OCI-LY7 (cell line): Measurements from ENCODE around the gene APBB2. TPM values are rescaled to one million over a fixed set of nuclear protein-coding genes. Genes with fewer than 3 reads are reported as not detected.

Source experiments
- BruUV-seq: library from RNA; stranded (reverse); fragments of 400-500 nt; replicated peaks from 2 replicates; lab custom pipeline; 2021; lab: Mats Ljungman, UMichigan
- CTCF ChIA-PET: fragments of 300-600 bp; sonication (Branson Sonifier 250); formaldehyde crosslinking; loops from one replicate; lab custom pipeline; 2022; ENCODE audit warnings: antibody characterized with exemption; ENCODE audit not compliant: unreplicated experiment; lab: Charles Lee
- POLR2A ChIA-PET: fragments of 300-600 bp; sonication (Branson Sonifier 250); formaldehyde crosslinking; loops from one replicate; lab custom pipeline; 2022; ENCODE audit warnings: antibody characterized with exemption; lab: Charles Lee
- DNase-seq: peaks from one replicate; pipeline ENCODE4 v3.0.0-alpha.2; 2015; ENCODE audit warnings: low spot score
- H2AFZ ChIP-seq: fragments of 200-600 bp; sonication (generic), shearing (Covaris generic); 2 replicates; pipeline ENCODE4 v1.6.1; 2014; ENCODE audit warnings: mild to moderate bottlenecking, antibody characterized with exemption, low read length, moderate library complexity
- H3K27ac ChIP-seq: fragments of 200-600 bp; sonication (generic); 2 replicates; pipeline ENCODE4 v1.5.1; 2014; ENCODE audit warnings: mixed run types, low read depth, mild to moderate bottlenecking, moderate library complexity, low read length, inconsistent platforms; ENCODE audit not compliant: poor library complexity, severe bottlenecking
- H3K36me3 ChIP-seq: fragments of 200-600 bp; sonication (generic); 2 replicates; pipeline ENCODE4 v1.6.1; 2014; ENCODE audit warnings: mild to moderate bottlenecking, antibody characterized with exemption, low read length, moderate library complexity, mixed read lengths; ENCODE audit not compliant: insufficient read depth
- H3K4me1 ChIP-seq: fragments of 200-600 bp; sonication (generic); 2 replicates; pipeline ENCODE4 v1.5.1; 2014; ENCODE audit warnings: mild to moderate bottlenecking, low read length; ENCODE audit not compliant: insufficient read depth, poor library complexity, severe bottlenecking
- H3K4me2 ChIP-seq: fragments of 200-600 bp; sonication (generic); 2 replicates; pipeline ENCODE4 v1.6.1; 2014; ENCODE audit warnings: mild to moderate bottlenecking, low read length
- H3K4me3 ChIP-seq: fragments of 200-600 bp; sonication (generic); 2 replicates; pipeline ENCODE4 v1.5.1; 2014; ENCODE audit warnings: mild to moderate bottlenecking, low read depth, low read length; ENCODE audit not compliant: poor library complexity, severe bottlenecking
- H3K79me2 ChIP-seq: fragments of 200-600 bp; sonication (generic); 2 replicates; pipeline ENCODE4 v1.6.1; 2016; ENCODE audit warnings: low read depth, mild to moderate bottlenecking, low read length, moderate library complexity, mixed read lengths; ENCODE audit not compliant: insufficient read depth
- H3K9me2 ChIP-seq: fragments of 200-600 bp; sonication (generic); 2 replicates; pipeline ENCODE4 v1.6.1; 2016; ENCODE audit warnings: mild to moderate bottlenecking, low read length, mixed read lengths; ENCODE audit not compliant: insufficient read depth
- H3K9me3 ChIP-seq: fragments of 200-600 bp; sonication (generic); 2 replicates; pipeline ENCODE4 v1.6.1; 2014; ENCODE audit warnings: mild to moderate bottlenecking, mixed run types, low read length, mixed read lengths
- H4K20me1 ChIP-seq: fragments of 200-600 bp; sonication (generic); 2 replicates; pipeline ENCODE4 v1.6.1; 2014; ENCODE audit warnings: mild to moderate bottlenecking, antibody characterized with exemption, low read length, moderate library complexity, mixed read lengths; ENCODE audit not compliant: insufficient read depth
- EZH2phosphoT487 ChIP-seq: fragments of 200-600 bp; sonication (generic); IDR thresholded peaks from 2 replicates; pipeline ENCODE4 v1.6.1; 2018; ENCODE audit warnings: low read depth, borderline replicate concordance, mild to moderate bottlenecking, mixed run types, antibody characterized with exemption, low read length, moderate library complexity, mixed read lengths
- intact Hi-C: fragments of 100-400 bp; cut with micrococcal nuclease; formaldehyde crosslinking; loops from one replicate; pipeline ENCODE4 v1.10.0; 2022; ENCODE audit not compliant: unreplicated experiment
- total RNA-seq, 2 experiments: library from RNA; depleted of rRNA in 1 of 2; stranded (reverse); fragments of >200 nt in 1 of 2; shearing (Covaris generic) in 1 of 2; gene quantifications; 2 replicates each; pipeline ENCODE4 v1.2.3, GENCODE V29; 2014 to 2022
- TF ChIP-seq, protein P1 (sequence below): fragments of 200-600 bp; sonication (generic); conservative IDR thresholded peaks from 2 replicates; pipeline ENCODE4 v1.5.1; 2014; ENCODE audit warnings: mild to moderate bottlenecking, antibody characterized with exemption, low read length, moderate library complexity, mixed read lengths

The APBB2 gene
- total RNA-seq, 2 experiments from 2014 or later, result 66.4 to 88.5 TPM

DNA sequence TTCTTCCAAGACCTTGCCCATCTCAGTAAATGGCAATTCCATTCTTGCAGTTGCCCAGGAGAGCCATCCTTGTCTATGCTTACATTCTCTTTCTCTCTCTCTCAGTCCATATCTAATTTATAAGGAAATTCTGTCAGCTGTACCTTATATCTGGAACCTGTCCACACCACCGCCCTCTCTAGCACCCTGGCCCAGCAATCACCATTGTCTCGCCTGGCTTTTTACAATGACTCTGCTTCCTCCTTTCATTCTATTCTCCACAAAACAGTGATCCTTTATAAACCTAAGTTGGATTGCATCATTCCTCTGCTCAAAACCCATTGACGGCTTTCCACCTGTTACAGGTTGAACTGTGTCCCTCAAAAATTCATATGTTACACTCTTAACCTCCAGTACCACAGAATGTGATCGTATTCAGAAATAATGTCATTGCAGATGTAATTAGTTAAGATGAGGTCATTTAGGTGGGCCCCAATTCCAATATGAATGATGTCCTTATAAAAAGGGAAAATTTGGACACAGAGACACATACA, 31.3 kb downstream of the APBB2 start:
- Histone ChIP-seq H3K36me3 (no peaks in the 10 kb centered on the region; the same call in 1 of the 2 replicates), H2AFZ (no peak overlapping the region), H3K27ac (no peak overlapping the region), H3K4me1 (peaks cover 10% of the 10 kb centered on the region), H3K9me2 (no peaks in the 10 kb centered on the region), H3K79me2 (peaks cover 47% of the 10 kb centered on the region), H3K4me2 (no peak overlapping the region), H3K4me3 (no peak overlapping the region), H3K9me3 (no peaks in the 10 kb centered on the region), H4K20me1 (0 out of 2 replicates have a peak, but pooled peaks cover 3% of the 10 kb centered on the region)
- no peak for DNase-seq
- intact Hi-C loops, result no loop called here
- ChIA-PET CTCF (no interaction called here), POLR2A (interaction anchor here (1.4 to 3.0 kb wide), 2 partner anchors 10 kb away, joined by 3 to 12 read pairs; no protein-coding TSS in a partner anchor)
- TF ChIP-seq, protein P1, sequence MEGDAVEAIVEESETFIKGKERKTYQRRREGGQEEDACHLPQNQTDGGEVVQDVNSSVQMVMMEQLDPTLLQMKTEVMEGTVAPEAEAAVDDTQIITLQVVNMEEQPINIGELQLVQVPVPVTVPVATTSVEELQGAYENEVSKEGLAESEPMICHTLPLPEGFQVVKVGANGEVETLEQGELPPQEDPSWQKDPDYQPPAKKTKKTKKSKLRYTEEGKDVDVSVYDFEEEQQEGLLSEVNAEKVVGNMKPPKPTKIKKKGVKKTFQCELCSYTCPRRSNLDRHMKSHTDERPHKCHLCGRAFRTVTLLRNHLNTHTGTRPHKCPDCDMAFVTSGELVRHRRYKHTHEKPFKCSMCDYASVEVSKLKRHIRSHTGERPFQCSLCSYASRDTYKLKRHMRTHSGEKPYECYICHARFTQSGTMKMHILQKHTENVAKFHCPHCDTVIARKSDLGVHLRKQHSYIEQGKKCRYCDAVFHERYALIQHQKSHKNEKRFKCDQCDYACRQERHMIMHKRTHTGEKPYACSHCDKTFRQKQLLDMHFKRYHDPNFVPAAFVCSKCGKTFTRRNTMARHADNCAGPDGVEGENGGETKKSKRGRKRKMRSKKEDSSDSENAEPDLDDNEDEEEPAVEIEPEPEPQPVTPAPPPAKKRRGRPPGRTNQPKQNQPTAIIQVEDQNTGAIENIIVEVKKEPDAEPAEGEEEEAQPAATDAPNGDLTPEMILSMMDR, result no peak
- TF ChIP-seq EZH2phosphoT487, result no peak
- BruUV-seq, result no TSS peak

DNA sequence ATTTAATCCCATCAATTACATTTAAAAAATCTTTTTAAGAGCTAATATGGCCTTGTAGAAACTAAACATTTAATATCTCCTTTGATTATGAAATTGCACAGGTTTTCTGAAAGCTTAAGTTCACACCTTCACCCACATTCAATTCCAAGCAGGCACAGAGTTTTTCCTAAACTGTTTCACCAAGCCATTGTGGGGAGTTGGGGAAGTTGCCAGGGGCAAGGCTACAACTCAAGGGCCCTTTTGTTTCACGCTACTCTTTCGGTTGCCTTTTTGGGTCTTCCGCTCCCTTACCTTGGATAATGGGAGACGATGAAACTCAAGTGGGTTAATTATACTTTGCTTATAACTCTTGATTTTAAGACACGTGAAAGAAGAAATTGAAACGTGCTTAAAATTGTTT, 33.3 kb downstream of the APBB2 start:
- H4K20me1 ChIP-seq, result 0 out of 2 replicates have a peak, but pooled peaks cover 3% of the 10 kb centered on the region
- DNase-seq, result no peak
- H3K4me2 ChIP-seq, result no peak overlapping the region
- H3K4me1 ChIP-seq, result peaks cover 9% of the 10 kb centered on the region
- H3K27ac ChIP-seq, result no peak overlapping the region
- H3K9me2 ChIP-seq, result no peaks in the 10 kb centered on the region
- intact Hi-C loops, result no loop called here
- ChIA-PET CTCF (no interaction called here), POLR2A (interaction anchor here (0.7 to 1.9 kb wide), 3 partner anchors 8 to 254 kb away, joined by 3 to 8 read pairs (median 3); no protein-coding TSS in a partner anchor)
- TF ChIP-seq, protein P1, result no peak
- TF ChIP-seq EZH2phosphoT487, result no peak
- no peaks in the 10 kb centered on the region for H3K9me3 ChIP-seq
- no TSS peak for BruUV-seq
- H3K79me2 ChIP-seq, result peaks cover 47% of the 10 kb centered on the region
- H2AFZ ChIP-seq, result no peak overlapping the region
- H3K4me3 ChIP-seq, result no peak overlapping the region
- no peaks in the 10 kb centered on the region; the same call in 1 of the 2 replicates for H3K36me3 ChIP-seq
